Activated T-helper 1 cell treated with Interleukin-2 at 50 U/mL for 16 hours (primary cell): Measurements from ENCODE around the gene CNTNAP2.

Source experiments
- DNase-seq: peaks from one replicate; pipeline ENCODE4 v3.0.0-alpha.2; 2020; ENCODE audit warnings: low read depth

Gene CNTNAP2

GRCh38 chr7:146116521-146117222, at the start of gene CNTNAP2:
TSS of gene CNTNAP2 (plus strand) at chr7:146116801. CDS start at chr7:146116877, 76 bp downstream.
- DNase-seq: no peak

- no peak for DNase-seq
Measured at GRCh38 chr7:146067880-146068279, 48.7 kb upstream of the CNTNAP2 start.

GRCh38 chr7:146074195-146074765, 42.3 kb upstream of the CNTNAP2 start:
- no peak for DNase-seq

- no peak for DNase-seq
Measured at GRCh38 chr7:146076344-146076743, 40.3 kb upstream of the CNTNAP2 start.

GRCh38 chr7:146084086-146084485, 32.5 kb upstream of the CNTNAP2 start:
- no peak for DNase-seq

GRCh38 chr7:146090023-146090645, 26.5 kb upstream of the CNTNAP2 start:
- DNase-seq: no peak

- DNase-seq: no peak
Measured at GRCh38 chr7:146094356-146094755, 22.2 kb upstream of the CNTNAP2 start.

- DNase-seq: no peak
Measured at GRCh38 chr7:146096994-146097393, 19.6 kb upstream of the CNTNAP2 start.

- no peak for DNase-seq
Measured at GRCh38 chr7:146106319-146106718, 10.3 kb upstream of the CNTNAP2 start.

- no peak for DNase-seq
Measured at GRCh38 chr7:146112755-146113154, 3.8 kb upstream of the CNTNAP2 start.

GRCh38 chr7:146115548-146115850, 1.1 kb upstream of the CNTNAP2 start:
- no peak for DNase-seq

GRCh38 chr7:146115851-146116520, 615 bp upstream of the CNTNAP2 start:
- DNase-seq: no peak

GRCh38 chr7:146117576-146117975, 975 bp downstream of the CNTNAP2 start:
- no peak for DNase-seq

- DNase-seq: no peak
Measured at GRCh38 chr7:146119002-146119401, 2.4 kb downstream of the CNTNAP2 start.

- no peak for DNase-seq
Measured at GRCh38 chr7:146123715-146124114, 7.1 kb downstream of the CNTNAP2 start.

- DNase-seq: no peak
Measured at GRCh38 chr7:146126767-146127509, 10.3 kb downstream of the CNTNAP2 start.

GRCh38 chr7:146129296-146129695, 12.7 kb downstream of the CNTNAP2 start:
- DNase-seq: no peak

- DNase-seq: no peak
Measured at GRCh38 chr7:146129997-146130396, 13.4 kb downstream of the CNTNAP2 start.

GRCh38 chr7:146131701-146132100, 15.1 kb downstream of the CNTNAP2 start:
- no peak for DNase-seq

GRCh38 chr7:146136357-146136875, 19.8 kb downstream of the CNTNAP2 start:
- DNase-seq: no peak

- DNase-seq: no peak
Measured at GRCh38 chr7:146138926-146139325, 22.3 kb downstream of the CNTNAP2 start.

- no peak for DNase-seq
Measured at GRCh38 chr7:146146831-146147486, 30.4 kb downstream of the CNTNAP2 start.
